Islet precursor cell (in vitro differentiated cells): ENCODE data around the gene LSAMP.
"Not testable (repeated sequence)": the region's sequence is repeated elsewhere in the genome, so short reads cannot be mapped to it uniquely, and the experiment has no call there.

Source experiments
- DNase-seq: peaks from one replicate; pipeline ENCODE4 v3.0.0-alpha.2; 2018

The LSAMP gene

GRCh38 chr3:115827495-115827894 is 617.8 kb downstream of the LSAMP start:
- DNase-seq: no peak

DNA sequence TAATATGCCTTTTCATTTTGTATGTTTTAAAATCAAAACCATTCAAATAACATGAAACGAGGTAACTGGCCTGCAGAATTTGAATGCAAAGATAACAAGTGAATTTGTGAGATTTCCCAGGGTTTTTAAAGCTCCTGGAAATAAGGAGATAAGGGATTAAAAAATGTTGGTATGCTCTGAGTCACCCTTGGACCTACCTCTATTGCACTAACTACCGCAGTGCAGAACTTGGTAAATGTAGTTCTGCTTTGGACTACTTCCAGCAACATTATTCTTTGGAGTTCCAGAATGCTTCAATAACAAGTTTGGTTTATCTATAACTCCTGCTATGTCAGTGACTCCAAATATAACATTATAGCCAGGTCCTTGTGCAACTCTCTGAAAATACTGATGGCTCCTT is 620.2 kb downstream of the LSAMP start:
- no peak for DNase-seq

DNA sequence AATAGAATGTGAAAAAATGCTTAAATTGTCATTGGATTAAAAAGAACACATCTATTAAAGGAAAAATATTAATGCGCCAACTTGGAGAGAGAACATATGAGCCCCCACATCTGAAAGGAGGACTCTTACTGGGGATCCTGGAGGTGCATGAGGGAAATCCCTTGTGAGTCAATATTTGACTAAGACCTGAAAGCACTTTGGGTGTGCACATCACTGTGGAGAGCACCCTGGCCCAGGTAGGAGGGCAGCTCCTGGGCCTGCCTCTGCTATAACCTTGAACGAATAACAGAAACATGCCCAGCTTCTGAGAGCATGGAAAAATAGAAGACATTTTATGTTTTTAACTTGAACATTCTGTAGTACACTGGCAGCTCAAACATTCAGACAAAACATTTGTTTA is 622.2 kb downstream of the LSAMP start:
- no peak for DNase-seq

- no peak for DNase-seq
These were observed 622.7 kb downstream of the LSAMP start for GRCh38 chr3:115822579-115822978.

- DNase-seq: peak; percentile 70
These were observed 625.4 kb downstream of the LSAMP start for GRCh38 chr3:115819785-115820384.

DNA sequence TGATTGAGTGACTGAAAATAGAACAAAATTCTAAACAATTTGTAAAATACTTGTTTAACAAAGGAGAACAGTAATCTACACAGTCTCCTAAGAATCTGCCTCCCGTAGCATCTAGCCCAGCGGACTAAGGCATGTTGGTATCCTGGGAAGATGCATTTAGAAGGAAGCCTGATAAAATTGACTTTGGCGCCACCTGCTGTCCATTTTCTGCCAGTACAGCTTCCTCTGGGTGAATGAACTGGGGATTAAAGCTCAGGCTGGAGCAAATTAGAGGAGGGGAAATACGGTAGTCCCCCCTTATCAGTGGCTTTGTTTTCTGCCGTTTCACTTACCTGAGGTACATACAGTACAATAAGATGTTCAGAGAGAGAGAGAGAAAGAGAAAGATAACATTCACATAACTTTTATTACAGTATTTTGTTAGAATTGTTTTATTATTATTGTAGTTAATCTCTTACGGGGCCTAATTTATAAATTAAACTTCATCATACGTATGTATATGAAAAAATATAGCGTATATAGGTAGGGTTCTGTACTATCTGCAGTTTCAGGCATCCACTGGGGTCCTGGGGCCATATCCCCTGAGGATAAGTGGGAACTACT is 630.4 kb downstream of the LSAMP start:
- peak; percentile 87 for DNase-seq

- DNase-seq: no peak
These were observed 631.3 kb downstream of the LSAMP start for GRCh38 chr3:115814006-115814405.

DNA sequence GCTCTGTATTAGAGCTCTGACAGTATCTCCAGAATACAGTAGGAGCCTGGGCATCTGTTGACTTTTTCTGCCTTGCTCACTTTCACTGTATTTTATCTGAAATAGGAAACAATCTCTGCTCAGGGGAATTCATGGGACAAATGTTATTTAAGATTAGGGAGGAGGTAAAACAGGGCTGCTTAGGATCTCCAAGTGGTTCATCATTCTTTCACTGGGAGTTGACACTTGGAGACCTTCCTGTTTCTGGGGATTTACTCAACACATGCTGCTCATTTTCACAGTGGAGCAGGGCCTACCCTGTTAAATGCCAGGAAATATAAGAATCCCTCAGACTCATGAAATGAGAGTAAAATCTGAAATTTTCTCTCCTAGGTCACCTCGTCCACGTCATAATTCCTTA is 636.5 kb downstream of the LSAMP start:
- no peak for DNase-seq

DNA sequence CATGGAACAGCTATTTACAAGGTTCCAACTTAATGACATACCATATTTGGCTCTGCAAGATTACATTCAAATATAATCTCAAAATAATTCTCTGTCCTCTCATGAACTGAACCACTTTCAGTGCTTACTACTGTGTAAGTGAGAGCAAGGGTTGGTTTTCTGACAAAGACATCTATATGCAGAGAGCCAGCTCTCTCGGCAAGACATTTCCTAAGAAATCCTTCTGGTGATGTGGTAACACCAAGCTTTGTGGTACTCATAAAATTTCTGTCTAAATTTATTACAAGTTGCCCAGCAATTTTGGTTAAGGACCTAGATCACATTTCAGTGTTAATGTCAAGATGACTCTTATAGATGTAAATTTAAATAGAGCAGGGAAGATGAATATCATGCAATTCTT is 637.0 kb downstream of the LSAMP start:
- DNase-seq: no peak

- DNase-seq: no peak
These were observed 638.8 kb downstream of the LSAMP start for GRCh38 chr3:115806501-115806900.

DNA sequence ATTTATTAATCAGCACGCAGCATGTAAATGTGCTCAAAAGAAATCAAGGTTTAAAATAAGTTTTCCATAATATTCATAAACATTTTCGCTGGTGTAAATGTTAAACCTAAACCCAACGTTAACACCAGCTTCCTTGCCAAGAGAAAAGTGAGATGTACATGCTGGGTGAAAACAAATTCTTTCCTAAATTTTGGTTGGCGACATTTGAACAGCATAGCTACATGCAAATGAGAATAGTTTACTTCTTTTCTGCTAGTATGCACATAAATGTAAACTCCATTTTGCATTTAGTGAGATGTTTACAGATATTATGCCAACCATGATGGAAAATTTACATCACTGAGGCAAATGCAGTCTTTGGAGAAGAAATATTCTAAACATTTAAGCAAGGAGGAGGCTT is 639.8 kb downstream of the LSAMP start:
- DNase-seq: no peak

GRCh38 chr3:115804713-115805119 is 640.6 kb downstream of the LSAMP start:
- no peak for DNase-seq

DNA sequence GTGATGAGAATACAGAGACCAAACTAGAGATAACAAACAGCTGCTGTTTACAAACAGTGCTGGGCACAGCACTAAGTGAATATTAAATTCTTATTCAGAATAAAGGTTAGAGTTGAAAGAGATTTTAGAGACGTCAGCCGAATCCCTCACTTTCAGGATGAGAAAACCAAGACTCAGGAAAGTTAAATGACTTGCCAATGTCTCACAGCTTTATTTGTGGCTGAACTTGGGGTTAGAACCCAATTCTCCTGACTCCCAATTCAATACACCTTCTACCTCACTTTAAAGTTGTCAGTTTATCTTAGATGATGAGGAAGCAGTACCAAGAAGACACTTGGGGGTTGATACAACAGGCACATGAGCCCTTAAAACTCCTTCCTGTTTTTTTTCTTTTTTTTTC is 641.1 kb downstream of the LSAMP start:
- DNase-seq: no peak

GRCh38 chr3:115803661-115804060 is 641.6 kb downstream of the LSAMP start:
- DNase-seq: no peak

GRCh38 chr3:115800489-115801075 is 644.7 kb downstream of the LSAMP start:
- DNase-seq: no peak

DNA sequence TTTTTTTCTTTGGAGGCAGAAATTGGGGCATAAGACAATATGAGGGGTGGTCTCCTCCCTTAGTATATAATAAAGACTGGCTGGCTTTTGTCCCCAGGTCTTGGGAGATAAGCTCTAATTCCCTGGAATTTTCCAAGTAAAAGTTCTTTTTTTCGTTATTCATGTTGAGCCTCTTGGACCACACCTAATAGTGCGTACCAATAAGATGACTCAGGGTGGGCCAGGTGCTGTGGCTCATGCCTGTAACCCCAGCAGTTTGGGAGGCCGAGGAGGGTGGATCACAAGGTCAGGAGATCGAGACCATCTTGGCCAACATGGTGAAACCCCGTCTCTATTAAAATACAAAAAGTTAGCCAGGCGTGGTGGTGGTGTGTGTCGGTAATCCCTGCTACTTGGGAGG is 645.2 kb downstream of the LSAMP start:
- DNase-seq: not testable (repeated sequence)

GRCh38 chr3:115792206-115792955 is 652.9 kb downstream of the LSAMP start:
- no peak for DNase-seq

DNA sequence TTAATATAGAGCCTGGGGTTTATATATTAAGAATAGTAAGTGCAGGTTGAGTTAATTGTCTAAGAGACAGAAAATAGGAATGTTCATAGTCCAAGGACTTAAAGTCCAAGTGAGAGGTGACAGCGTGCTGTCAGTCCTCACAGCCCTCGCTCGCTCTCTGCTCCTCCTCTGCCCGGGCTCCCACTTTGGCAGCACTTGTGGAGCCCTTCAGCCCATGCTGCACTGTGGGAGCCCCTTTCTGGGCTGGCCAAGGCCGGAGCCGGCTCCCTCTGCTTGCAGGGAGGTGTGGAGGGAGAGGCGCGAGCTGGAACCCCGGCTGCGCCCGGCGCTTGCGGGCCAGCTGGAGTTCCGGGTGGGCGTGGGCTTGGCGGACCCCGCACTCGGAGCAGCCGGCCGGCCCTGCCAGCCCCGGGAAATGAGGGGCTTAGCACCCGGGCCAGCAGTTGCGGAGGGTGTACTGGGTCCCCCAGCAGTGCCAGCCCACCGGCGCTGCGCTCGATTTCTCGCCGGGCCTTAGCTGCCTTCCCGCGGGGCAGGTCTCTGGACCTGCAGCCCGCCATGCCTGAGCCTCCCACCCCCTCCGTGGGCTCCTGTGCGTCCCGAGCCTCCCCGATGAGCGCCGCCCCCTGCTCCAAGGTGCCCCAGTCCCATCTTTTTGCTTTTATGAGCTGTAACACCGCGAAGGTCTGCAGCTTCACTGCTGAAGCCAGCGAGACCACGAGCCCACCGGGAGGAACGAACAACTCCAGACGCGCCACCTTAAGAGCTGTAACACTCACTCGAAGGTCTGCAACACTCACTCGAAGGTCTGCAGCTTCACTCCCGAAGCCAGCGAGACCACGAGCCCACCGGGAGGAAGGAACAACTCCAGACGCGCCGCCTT is 653.8 kb downstream of the LSAMP start:
- DNase-seq: not testable (repeated sequence)

DNA sequence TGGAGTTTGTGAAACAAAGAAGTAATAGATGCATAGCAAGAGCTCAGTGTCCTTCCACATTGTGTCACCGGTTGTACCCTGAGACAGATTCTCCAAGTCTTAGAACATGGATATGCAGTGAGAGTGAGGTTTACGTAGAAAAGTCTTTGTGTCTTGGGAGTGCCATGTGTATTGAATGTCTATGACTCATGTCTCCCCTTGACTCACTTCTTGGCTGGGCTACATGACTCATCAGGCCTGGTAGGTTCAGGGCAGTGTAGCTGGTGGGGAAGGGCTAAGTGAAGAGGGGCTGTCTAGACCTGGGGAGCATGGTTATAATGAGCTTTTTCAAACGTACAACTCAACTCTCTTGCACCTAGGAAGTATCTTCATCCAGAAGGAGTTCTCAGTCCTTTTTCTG is 654.5 kb downstream of the LSAMP start:
- DNase-seq: peak; percentile 95

GRCh38 chr3:115789481-115789880 is 655.8 kb downstream of the LSAMP start:
- no peak for DNase-seq

GRCh38 chr3:115788921-115789470 is 656.3 kb downstream of the LSAMP start:
- DNase-seq: no peak

DNA sequence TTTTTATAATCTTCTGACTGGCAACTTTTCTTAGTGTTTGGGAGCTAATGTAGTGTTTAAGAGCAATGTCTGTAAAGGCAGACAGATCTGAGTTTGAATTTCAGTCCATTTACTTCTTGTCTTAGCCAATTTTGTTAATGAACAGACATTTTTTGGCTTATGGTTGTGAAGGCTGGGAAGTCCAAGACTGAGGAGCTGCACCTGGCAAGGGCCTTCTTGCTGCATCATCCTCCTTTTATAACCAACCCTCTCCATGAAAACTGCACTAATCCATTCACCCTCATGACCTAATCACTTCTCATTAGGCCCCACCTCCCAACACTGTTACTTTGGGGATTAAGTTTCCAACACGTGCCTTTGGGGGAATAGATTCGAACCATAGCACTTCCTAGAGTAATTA is 657.5 kb downstream of the LSAMP start:
- DNase-seq: no peak

- DNase-seq: no peak
These were observed 659.5 kb downstream of the LSAMP start for GRCh38 chr3:115785782-115786181.
